ENCODE measurements around the gene RPRM. TPM values are rescaled to one million over a fixed set of nuclear protein-coding genes. Genes with fewer than 3 reads are reported as not detected.

RPRM gene
- polyA plus RNA-seq, 1 experiment = not detected

- no peak for TF ChIP-seq CTCF (IDR thresholded peaks at IDR 0.05; ENCODE audit: insufficient read depth, low read depth, low read length)
- Histone ChIP-seq H3K36me3 (ENCODE audit: control insufficient read depth, insufficient read depth, low read length) (no peaks in the 10 kb centered on the region), H3K4me3 (ENCODE audit: low read depth, low read length) (no peak overlapping the region), H3K27me3 (ENCODE audit: control insufficient read depth, insufficient read depth, low read length) (no peaks in the 10 kb centered on the region)
- no peak for DNase-seq (ENCODE audit: low read depth)
- CTCF ChIA-PET = no interaction called here
- POLR2A ChIA-PET = no interaction called here
Measured at GRCh38 chr2:153433403-153433802, 45.2 kb downstream of the RPRM start.

GRCh38 chr2:153432381-153432780, 46.2 kb downstream of the RPRM start:
- Histone ChIP-seq H3K27me3 (ENCODE audit: control insufficient read depth, insufficient read depth, low read length) (no peaks in the 10 kb centered on the region), H3K36me3 (ENCODE audit: control insufficient read depth, insufficient read depth, low read length) (no peaks in the 10 kb centered on the region), H3K4me3 (ENCODE audit: low read depth, low read length) (no peak overlapping the region)
- no peak for TF ChIP-seq CTCF (IDR thresholded peaks at IDR 0.05; ENCODE audit: insufficient read depth, low read depth, low read length)
- DNase-seq (ENCODE audit: low read depth) = no peak
- ChIA-PET POLR2A (no interaction called here), CTCF (no interaction called here)

GRCh38 chr2:153431114-153431513, 47.4 kb downstream of the RPRM start:
- Histone ChIP-seq H3K4me3 (ENCODE audit: low read depth, low read length) (no peak overlapping the region), H3K27me3 (ENCODE audit: control insufficient read depth, insufficient read depth, low read length) (no peaks in the 10 kb centered on the region), H3K36me3 (ENCODE audit: control insufficient read depth, insufficient read depth, low read length) (no peaks in the 10 kb centered on the region)
- ChIA-PET POLR2A (no interaction called here), CTCF (no interaction called here)
- TF ChIP-seq CTCF (IDR thresholded peaks at IDR 0.05; ENCODE audit: insufficient read depth, low read depth, low read length) = no peak
- DNase-seq (ENCODE audit: low read depth) = no peak

Small RNA genes within 50 kb of the gene (small RNA-seq; reads per million reads assigned to genes)
- gene RF00275 (ENCODE audit: insufficient read length, low read depth, low replicate concordance) = not detected

Measured in BJ (cell line).